Fibroblast of lung (primary cell): ENCODE measurements around the gene PCDH15. TPM values are rescaled to one million over a fixed set of nuclear protein-coding genes. Genes with fewer than 3 reads are reported as not detected.

Experiments
- DNase-seq, 2 donors: peaks; one replicate each; pipeline versions ENCODE4 v3.0.0 to v3.0.0-alpha.2; 2010; ENCODE audit warnings: low read depth in 2 of 2
- H2AFZ ChIP-seq: 2 replicates; pipeline ENCODE4 v1.5.1; 2012; ENCODE audit warnings: low read length, control low read depth, inconsistent platforms
- H3K27ac ChIP-seq: 2 replicates; pipeline ENCODE4 v1.5.1; 2011; ENCODE audit warnings: low read length, control low read depth; ENCODE audit not compliant: insufficient read depth
- H3K27me3 ChIP-seq: 2 replicates; pipeline ENCODE4 v1.5.1; 2011; ENCODE audit warnings: mild to moderate bottlenecking, low read length; ENCODE audit not compliant: control insufficient read depth, insufficient read depth
- H3K36me3 ChIP-seq: 2 replicates; pipeline ENCODE4 v1.5.1; 2011; ENCODE audit warnings: low read length; ENCODE audit not compliant: control insufficient read depth, insufficient read depth
- H3K4me1 ChIP-seq: 2 replicates; pipeline ENCODE4 v1.5.1; 2011; ENCODE audit warnings: low read length; ENCODE audit not compliant: control insufficient read depth, insufficient read depth; ENCODE audit errors: extremely low read depth
- H3K4me2 ChIP-seq: 2 replicates; pipeline ENCODE4 v1.5.1; 2011; ENCODE audit warnings: low read length, control low read depth; ENCODE audit not compliant: insufficient read depth; ENCODE audit errors: extremely low read depth
- H3K4me3 ChIP-seq, 4 experiments: fragments of 200-600 bp in 1 of 4; sonication (generic) in 1 of 4; replicated peaks in 1 of 4; 2 replicates each; pipeline ENCODE4 v1.5.1; 2011 to 2016; ENCODE audit warnings: low read length in 4 of 4, low read depth in 3 of 4, mild to moderate bottlenecking in 3 of 4, control low read depth in 2 of 4, inconsistent platforms in 1 of 4, mixed read lengths in 1 of 4; ENCODE audit not compliant: insufficient read depth in 1 of 4; ENCODE audit errors: control extremely low read depth in 1 of 4
- H3K79me2 ChIP-seq: 2 replicates; pipeline ENCODE4 v1.5.1; 2012; ENCODE audit warnings: mild to moderate bottlenecking, low read length, inconsistent platforms; ENCODE audit not compliant: control insufficient read depth, insufficient read depth
- H3K9ac ChIP-seq: 2 replicates; pipeline ENCODE4 v1.5.1; 2011; ENCODE audit warnings: mild to moderate bottlenecking, low read length, control low read depth; ENCODE audit not compliant: insufficient read depth
- H3K9me3 ChIP-seq: 2 replicates; pipeline ENCODE4 v1.5.1; 2012; ENCODE audit warnings: low read depth, low read length; ENCODE audit not compliant: control insufficient read depth, insufficient read depth
- H4K20me1 ChIP-seq: 2 replicates; pipeline ENCODE4 v1.5.1; 2011; ENCODE audit warnings: low read length; ENCODE audit not compliant: control insufficient read depth, insufficient read depth; ENCODE audit errors: extremely low read depth
- EZH2 ChIP-seq: IDR thresholded peaks from 2 replicates; pipeline ENCODE4 v1.5.1; 2012; ENCODE audit warnings: low read length, control low read depth, mild to moderate bottlenecking; ENCODE audit errors: missing control alignments
- polyA plus RNA-seq, 2 donors: library from polyadenylated mRNA; depleted of rRNA in 1 of 2; stranded (reverse) in 1 of 2; unstranded in 1 of 2; fragments of >200 nt; gene quantifications; 2 replicates each; pipeline ENCODE4 v1.2.1, GENCODE V29; 2011 to 2012; ENCODE audit warnings: missing spikeins in 1 of 2
- total RNA-seq: library from RNA; depleted of rRNA; stranded (reverse); fragments of >200 nt; gene quantifications from 2 replicates; pipeline ENCODE4 v1.2.1, GENCODE V29; 2014
- TF ChIP-seq, protein P1 (sequence below), 2 donors: IDR thresholded peaks in 1 of 2; conservative IDR thresholded peaks in 1 of 2; 1 replicate in 1 of 2; 2 replicates in 1 of 2; pipeline ENCODE4 v1.5.1; 2011 to 2012; ENCODE audit warnings: low read length in 2 of 2, control low read depth in 1 of 2, inconsistent platforms in 1 of 2, low read depth in 1 of 2, mild to moderate bottlenecking in 1 of 2

The PCDH15 gene
- total and polyA plus RNA-seq, 2 donors (not counting 1 experiment from before 2014, with no cell fraction given), result under 0.01 TPM; not detected in 1

DNA sequence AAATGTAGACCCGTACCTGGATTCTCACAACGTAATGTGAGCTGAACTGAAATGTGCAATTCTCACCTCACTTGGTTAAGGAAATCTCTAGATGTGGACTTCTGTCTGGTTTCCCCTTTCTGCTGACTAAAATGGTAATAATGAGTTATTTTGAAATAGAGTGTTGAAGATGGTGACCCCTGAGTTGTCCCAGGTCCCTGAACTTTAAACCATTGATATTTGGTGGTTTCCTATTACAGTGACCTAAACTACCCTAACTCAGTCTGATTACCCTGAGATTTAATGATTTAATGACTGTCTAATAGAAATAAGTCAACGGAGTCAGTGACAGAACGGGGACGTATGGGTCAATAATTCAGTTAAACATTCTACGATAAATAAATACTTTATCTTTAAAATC is 845.9 kb downstream of the PCDH15 start:
- no peak overlapping the region for H2AFZ ChIP-seq
- TF ChIP-seq, protein P1, sequence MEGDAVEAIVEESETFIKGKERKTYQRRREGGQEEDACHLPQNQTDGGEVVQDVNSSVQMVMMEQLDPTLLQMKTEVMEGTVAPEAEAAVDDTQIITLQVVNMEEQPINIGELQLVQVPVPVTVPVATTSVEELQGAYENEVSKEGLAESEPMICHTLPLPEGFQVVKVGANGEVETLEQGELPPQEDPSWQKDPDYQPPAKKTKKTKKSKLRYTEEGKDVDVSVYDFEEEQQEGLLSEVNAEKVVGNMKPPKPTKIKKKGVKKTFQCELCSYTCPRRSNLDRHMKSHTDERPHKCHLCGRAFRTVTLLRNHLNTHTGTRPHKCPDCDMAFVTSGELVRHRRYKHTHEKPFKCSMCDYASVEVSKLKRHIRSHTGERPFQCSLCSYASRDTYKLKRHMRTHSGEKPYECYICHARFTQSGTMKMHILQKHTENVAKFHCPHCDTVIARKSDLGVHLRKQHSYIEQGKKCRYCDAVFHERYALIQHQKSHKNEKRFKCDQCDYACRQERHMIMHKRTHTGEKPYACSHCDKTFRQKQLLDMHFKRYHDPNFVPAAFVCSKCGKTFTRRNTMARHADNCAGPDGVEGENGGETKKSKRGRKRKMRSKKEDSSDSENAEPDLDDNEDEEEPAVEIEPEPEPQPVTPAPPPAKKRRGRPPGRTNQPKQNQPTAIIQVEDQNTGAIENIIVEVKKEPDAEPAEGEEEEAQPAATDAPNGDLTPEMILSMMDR (conservative IDR thresholded peaks at IDR 0.05 in 1 of 2, IDR thresholded peaks at IDR 0.05 in 1 of 2; ENCODE audit: low read depth in 1 of 2, low read length in 2 of 2), result no peak
- TF ChIP-seq EZH2, result no peak
- H3K4me3 ChIP-seq, result no peak overlapping the region
- no peak overlapping the region for H3K27ac ChIP-seq
- H3K4me2 ChIP-seq, result no peak overlapping the region
- H3K27me3 ChIP-seq, result no peaks in the 10 kb centered on the region
- no peaks in the 10 kb centered on the region for H3K36me3 ChIP-seq
- no peaks in the 10 kb centered on the region for H4K20me1 ChIP-seq
- H3K4me1 ChIP-seq, result no peaks in the 10 kb centered on the region
- DNase-seq, result no peak
- H3K9me3 ChIP-seq, result no peaks in the 10 kb centered on the region
- no peaks in the 10 kb centered on the region for H3K79me2 ChIP-seq
- no peak overlapping the region for H3K9ac ChIP-seq

DNA sequence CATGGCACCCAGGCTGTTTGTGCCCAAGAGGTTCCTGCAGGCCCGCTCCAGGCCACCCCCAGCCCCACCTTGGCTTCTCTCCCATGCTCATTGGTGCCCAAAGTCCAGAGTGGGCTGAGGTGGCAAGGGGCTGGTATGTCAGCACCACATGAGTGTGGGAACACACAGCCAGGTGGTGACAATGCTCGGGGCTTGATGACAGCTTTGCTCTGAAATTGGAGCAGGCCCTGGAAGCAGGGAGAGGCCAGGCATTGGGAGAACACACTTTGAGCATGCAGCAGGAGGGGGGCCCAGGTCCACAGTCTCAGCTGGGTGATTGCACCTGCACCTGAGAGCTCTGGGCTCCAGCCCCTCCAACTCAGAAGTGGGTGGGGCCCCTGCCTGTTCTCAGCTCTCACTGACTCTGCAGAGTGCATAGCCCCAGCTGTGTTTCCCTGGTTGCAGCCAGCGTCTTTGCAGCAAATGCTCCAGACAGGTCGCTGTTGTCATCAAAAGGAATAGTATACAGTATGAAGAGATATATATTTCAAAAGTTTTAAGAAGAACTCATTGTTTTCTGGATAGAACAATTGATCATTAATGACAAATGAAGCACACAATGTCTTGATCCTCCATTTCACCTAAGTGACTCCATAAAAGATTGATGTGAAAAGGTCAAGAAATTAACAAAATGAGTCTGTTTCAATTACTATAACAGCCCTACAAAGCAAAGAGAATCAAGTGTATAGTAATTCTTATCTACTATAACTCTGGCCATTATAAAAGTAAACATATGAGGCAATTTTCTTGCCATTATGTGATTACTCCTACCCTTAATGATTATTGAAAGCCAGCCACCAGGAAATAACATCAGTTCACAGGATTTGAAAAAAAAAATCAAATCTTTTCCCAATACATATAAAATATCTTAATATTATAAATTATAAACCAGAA is 848.1 kb downstream of the PCDH15 start:
- H3K4me1 ChIP-seq, result no peaks in the 10 kb centered on the region
- DNase-seq, result no peak
- no peaks in the 10 kb centered on the region for H3K36me3 ChIP-seq
- no peaks in the 10 kb centered on the region for H4K20me1 ChIP-seq
- TF ChIP-seq EZH2, result no peak
- H3K27me3 ChIP-seq, result no peaks in the 10 kb centered on the region
- H3K4me2 ChIP-seq, result no peak overlapping the region
- H3K4me3 ChIP-seq, result no peak overlapping the region
- H2AFZ ChIP-seq, result no peak overlapping the region
- no peak overlapping the region for H3K27ac ChIP-seq
- H3K79me2 ChIP-seq, result no peaks in the 10 kb centered on the region
- no peaks in the 10 kb centered on the region for H3K9me3 ChIP-seq
- H3K9ac ChIP-seq, result no peak overlapping the region

DNA sequence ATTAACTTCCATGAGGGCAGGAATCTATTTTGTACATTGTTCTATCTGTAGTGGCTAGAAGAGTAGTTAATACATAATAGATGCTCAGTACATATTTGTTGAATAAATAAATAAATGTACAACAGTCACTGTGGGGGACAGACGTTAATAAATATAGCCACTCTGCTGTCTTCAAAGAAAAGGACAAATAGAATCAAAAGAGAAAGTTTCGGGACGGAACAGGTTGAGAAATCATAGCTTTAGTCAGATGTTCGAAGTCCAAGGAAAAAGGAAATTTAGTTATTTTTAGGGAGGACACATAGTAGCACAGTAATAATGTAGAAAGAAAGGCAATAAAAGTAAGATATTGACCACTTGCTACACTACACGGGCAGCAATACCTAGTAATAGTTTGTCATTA is 861.4 kb downstream of the PCDH15 start:
- H3K79me2 ChIP-seq, result no peaks in the 10 kb centered on the region
- H3K4me2 ChIP-seq, result no peak overlapping the region
- H3K4me1 ChIP-seq, result no peaks in the 10 kb centered on the region
- H3K27ac ChIP-seq, result no peak overlapping the region
- H2AFZ ChIP-seq, result no peak overlapping the region
- no peak overlapping the region for H3K4me3 ChIP-seq
- no peaks in the 10 kb centered on the region for H3K9me3 ChIP-seq
- TF ChIP-seq, protein P1 (conservative IDR thresholded peaks at IDR 0.05 in 1 of 2, IDR thresholded peaks at IDR 0.05 in 1 of 2; ENCODE audit: low read depth in 1 of 2, low read length in 2 of 2), result no peak
- no peak for TF ChIP-seq EZH2
- H3K36me3 ChIP-seq, result no peaks in the 10 kb centered on the region
- no peaks in the 10 kb centered on the region for H3K27me3 ChIP-seq
- no peak for DNase-seq
- H4K20me1 ChIP-seq, result no peaks in the 10 kb centered on the region
- no peak overlapping the region for H3K9ac ChIP-seq
